K562 (cell line): ENCODE data around the gene SLC39A11. TPM values are rescaled to one million over a fixed set of nuclear protein-coding genes. Genes with fewer than 3 reads are reported as not detected.

Experiments
- ATAC-seq: fragments of 200-7000 bp; cut with Tn5 transposase; 3 replicates; pipeline ENCODE4 v1.9.1; 2020; ENCODE audit warnings: moderate library complexity
- BruUV-seq: library from RNA; stranded (reverse); fragments of 400-500 nt; replicated peaks from 2 replicates; lab custom pipeline; 2021; lab: Mats Ljungman, UMichigan
- CTCF ChIA-PET: fragments of 300-600 bp; formaldehyde crosslinking; extraction: SDS; loops from one replicate; lab custom pipeline; 2021; ENCODE audit warnings: low intra/inter-chr PET ratio; lab: Yijun Ruan, JAX
- POLR2A ChIA-PET: fragments of 300-600, 350-650 bp; sonication (Branson Sonifier 250); formaldehyde crosslinking; extraction: SDS; loops from one replicate; lab custom pipeline; 2021; ENCODE audit warnings: antibody characterized with exemption, inconsistent platforms; lab: Yijun Ruan, JAX
- DNase-seq, 4 experiments: peaks; one replicate each; pipeline versions ENCODE4 v3.0.0 to v3.0.0-alpha.2; 2011 to 2018; ENCODE audit warnings: low spot score in 3 of 4, mixed read lengths in 3 of 4; ENCODE audit errors: extremely low read depth in 1 of 4
- FAIRE-seq: peaks from 2 replicates; lab custom pipeline; 2011; peaks lifted over from hg19 to GRCh38; lab: Jason Lieb, UNC
- H2AFZ ChIP-seq: 2 replicates; pipeline ENCODE4 v1.6.0; 2011; ENCODE audit warnings: low read depth, low read length, control low read depth, inconsistent platforms
- H3K27ac ChIP-seq: fragments of 200-600 bp; 3 replicates; pipeline ENCODE4 v1.8.0; 2011; ENCODE audit warnings: low read depth, mild to moderate bottlenecking, control low read depth, inconsistent platforms, low read length, moderate library complexity, mixed read lengths; ENCODE audit errors: extremely low read depth
- H3K27me3 ChIP-seq, 2 experiments: fragments of 300-600 bp in 1 of 2; 2 replicates in 1 of 2; 3 replicates in 1 of 2; pipeline versions ENCODE4 v1.6.0 to v1.8.0; 2011; ENCODE audit warnings: inconsistent platforms in 2 of 2, low read length in 2 of 2, mild to moderate bottlenecking in 1 of 2, mixed read lengths in 1 of 2, moderate library complexity in 1 of 2; ENCODE audit not compliant: control insufficient read depth in 2 of 2, insufficient read depth in 2 of 2
- H3K36me3 ChIP-seq: fragments of 300-600 bp; 3 replicates; pipeline ENCODE4 v1.8.0; 2011; ENCODE audit warnings: mild to moderate bottlenecking, low read length, inconsistent platforms; ENCODE audit not compliant: control insufficient read depth, insufficient read depth
- H3K4me1 ChIP-seq, 2 experiments: fragments of 200-600 bp in 1 of 2; replicated peaks in 1 of 2; 2 replicates in 1 of 2; 3 replicates in 1 of 2; pipeline versions ENCODE4 v1.5.1 to v1.8.0; 2011; ENCODE audit warnings: inconsistent platforms in 2 of 2, low read length in 2 of 2, mild to moderate bottlenecking in 1 of 2, mixed read lengths in 1 of 2, moderate library complexity in 1 of 2; ENCODE audit not compliant: control insufficient read depth in 2 of 2, insufficient read depth in 2 of 2
- H3K4me2 ChIP-seq: 2 replicates; pipeline ENCODE4 v1.6.1; 2011; ENCODE audit warnings: low read length, control low read depth, inconsistent platforms, mixed read lengths; ENCODE audit not compliant: insufficient read depth
- H3K4me3 ChIP-seq: fragments of 200-600 bp; sonication (generic), shearing (Covaris generic); 2 replicates; pipeline ENCODE4 v1.5.1; 2016; ENCODE audit warnings: control low read depth, inconsistent platforms
- H3K79me2 ChIP-seq: fragments of 200-600 bp; 3 replicates; pipeline ENCODE4 v1.8.0; 2011; ENCODE audit warnings: low read length, inconsistent platforms; ENCODE audit not compliant: control insufficient read depth, insufficient read depth
- H3K9ac ChIP-seq, 2 experiments: 2 replicates each; pipeline versions ENCODE4 v1.6.0 to v1.6.1; 2011; ENCODE audit warnings: low read depth in 2 of 2, low read length in 2 of 2, control low read depth in 1 of 2, inconsistent platforms in 1 of 2, mild to moderate bottlenecking in 1 of 2, mixed read lengths in 1 of 2; ENCODE audit not compliant: insufficient read depth in 1 of 2
- H3K9me1 ChIP-seq: one replicate; pipeline ENCODE4 v1.6.0; 2011; ENCODE audit warnings: inconsistent platforms, mild to moderate bottlenecking, low read length, moderate library complexity; ENCODE audit not compliant: control insufficient read depth, insufficient read depth
- H3K9me3 ChIP-seq: replicated peaks from 2 replicates; pipeline ENCODE4 v1.5.1; 2011; ENCODE audit warnings: low read depth, low read length, inconsistent platforms; ENCODE audit not compliant: control insufficient read depth, insufficient read depth
- H4K20me1 ChIP-seq: replicated peaks from 2 replicates; pipeline ENCODE4 v1.6.1; 2011; ENCODE audit warnings: low read length, inconsistent platforms, mixed read lengths; ENCODE audit not compliant: control insufficient read depth, insufficient read depth
- CTCF ChIP-seq, 3 experiments: IDR thresholded peaks in 2 of 3; conservative IDR thresholded peaks in 1 of 3; 2 replicates each; pipeline ENCODE4 v1.5.1; 2011 to 2012; ENCODE audit warnings: low read length in 3 of 3, mild to moderate bottlenecking in 3 of 3, control low read depth in 2 of 3, improper control_type of control experiment in 1 of 3, inconsistent platforms in 1 of 3, low read depth in 1 of 3, mixed read lengths in 1 of 3, moderate library complexity in 1 of 3; ENCODE audit not compliant: insufficient read depth in 2 of 3
- HMBOX1 ChIP-seq: sonication (generic); IDR thresholded peaks from 2 replicates; pipeline ENCODE4 v1.6.1; 2016
- ILF3 ChIP-seq: fragments of 450-650 bp; IDR thresholded peaks from 2 replicates; pipeline ENCODE4 v1.6.1; 2018; ENCODE audit warnings: antibody characterized with exemption, mild to moderate bottlenecking, moderate library complexity, borderline replicate concordance
- MCM3 ChIP-seq: fragments of 450-650 bp; IDR thresholded peaks from 2 replicates; pipeline ENCODE4 v1.6.1; 2016
- PRMT5 ChIP-seq: sonication (generic); formaldehyde crosslinking; IDR thresholded peaks from 2 replicates; pipeline ENCODE4 v1.5.0; 2020; ENCODE audit warnings: missing genetic modification reagents
- SMARCB1 ChIP-seq: IDR thresholded peaks from 2 replicates; pipeline ENCODE4 v1.6.1; 2011; ENCODE audit warnings: improper control_type of control experiment, low read depth; ENCODE audit not compliant: insufficient read length
- TCF15 ChIP-seq: fragments of 250-450 bp; sonication (Bioruptor Pico); IDR thresholded peaks from 2 replicates; pipeline ENCODE4 v1.8.0; 2022; ENCODE audit warnings: moderate library complexity, mild to moderate bottlenecking, inconsistent platforms
- TEAD2 ChIP-seq: fragments of 450-650 bp; IDR thresholded peaks from 2 replicates; pipeline ENCODE4 v1.6.1; 2016; ENCODE audit warnings: missing genetic modification characterization, control low read depth, missing compliant biosample characterization
- TRIM25 ChIP-seq: fragments of 450-650 bp; IDR thresholded peaks from 2 replicates; pipeline ENCODE4 v1.7.0; 2016; ENCODE audit warnings: borderline replicate concordance
- TSC22D4 ChIP-seq: fragments of 450-650 bp; IDR thresholded peaks from 2 replicates; pipeline ENCODE4 v1.6.1; 2016; ENCODE audit warnings: missing genetic modification characterization, missing biosample characterization, control low read depth
- ZNF12 ChIP-seq: sonication (generic); formaldehyde crosslinking; IDR thresholded peaks from 2 replicates; pipeline ENCODE4 v1.4.0; 2020; ENCODE audit warnings: mild to moderate bottlenecking, missing genetic modification reagents
- ZNF143 ChIP-seq: sonication (generic); formaldehyde crosslinking; IDR thresholded peaks from 2 replicates; pipeline ENCODE4 v1.9.0; 2022; ENCODE audit warnings: mild to moderate bottlenecking, missing genetic modification reagents
- ZNF324 ChIP-seq: fragments of 250-450 bp; sonication (Bioruptor Pico); IDR thresholded peaks from 2 replicates; pipeline ENCODE4 v1.4.0; 2020; ENCODE audit warnings: mild to moderate bottlenecking
- ZNF644 ChIP-seq: fragments of 200-800 bp; sonication (Bioruptor generic); IDR thresholded peaks from 2 replicates; pipeline ENCODE4 v1.6.1; 2016; ENCODE audit warnings: low read depth, missing genetic modification characterization, missing compliant biosample characterization
- ZNF780A ChIP-seq: fragments of 250-450 bp; sonication (Bioruptor Pico); IDR thresholded peaks from 2 replicates; pipeline ENCODE4 v1.5.0; 2021; ENCODE audit warnings: mild to moderate bottlenecking
- WGBS: fragments of 100-300 bp; shearing (Covaris generic); methylation state at CpG from one replicate; pipeline ENCODE4 v1.1.6; 2016; ENCODE audit warnings: low coverage, mixed read lengths; ENCODE audit not compliant: insufficient coverage; ENCODE audit errors: missing lambda C conversion rate; 5-methylcytosine and 5-hydroxymethylcytosine counted together
- in situ Hi-C: fragments of 300-500 bp; cut with MboI; formaldehyde crosslinking; loops from 4 replicates; pipeline ENCODE4 v1.15.0; 2018; ENCODE audit warnings: inconsistent platforms, mixed read lengths
- intact Hi-C: fragments of 100-400 bp; cut with micrococcal nuclease; formaldehyde crosslinking; loops from 2 replicates; pipeline ENCODE4 v1.14.2; 2022
- polyA plus RNA-seq, 8 experiments: library from polyadenylated mRNA; depleted of rRNA in 4 of 8; stranded (reverse) in 5 of 8; unstranded in 3 of 8; fragments of >200 nt; fragmentation: Nextera tagmentation in 2 of 8; fragmentation: Illumina TruSeq in 1 of 8; extraction: Ambion mirVana in 2 of 8; extraction: Trizol in 1 of 8; gene quantifications; 2 replicates each; pipeline versions ENCODE4 v1.2.1 to v1.2.3, GENCODE V29; 2011 to 2014; ENCODE audit warnings: inconsistent platforms in 1 of 8, missing spikeins in 1 of 8
- total RNA-seq, 7 experiments: library from RNA; depleted of rRNA in 6 of 7; stranded (reverse); fragments of >200 nt in 6 of 7; fragmentation: Illumina TruSeq in 2 of 7; extraction: Trizol in 2 of 7; gene quantifications; 2 replicates each; pipeline versions ENCODE4 v1.2.1 to v1.2.3, GENCODE V29; 2011 to 2021; ENCODE audit warnings: low replicate concordance in 1 of 7

SLC39A11 gene
- total and polyA plus RNA-seq, 9 of the 15 experiments (the other 6 are each of a cell fraction or from before 2014, with no cell fraction given): 10.5 to 26.4 (median 13.4) TPM

- Histone ChIP-seq H3K9me1 (no peaks in the 10 kb centered on the region), H3K27ac (no peak overlapping the region), H3K4me3 (no peak overlapping the region), H4K20me1 (no peaks in the 10 kb centered on the region), H3K9ac (no peak overlapping the region), H3K4me1 (no peaks in the 10 kb centered on the region)
- no peak for DNase-seq
- CTCF ChIA-PET: no interaction called here
- POLR2A ChIA-PET: no interaction called here
- in situ Hi-C loops: no loop called here
- ATAC-seq: no peak
- TF ChIP-seq PRMT5 (CRISPR knock-in tag): no peak
- TF ChIP-seq TCF15 (CRISPR knock-in tag): no peak
- no peak for TF ChIP-seq TSC22D4
- no peak for TF ChIP-seq ZNF780A
- TF ChIP-seq CTCF (IDR thresholded peaks at IDR 0.05 in 2 of 3, conservative IDR thresholded peaks at IDR 0.05 in 1 of 3; ENCODE audit: insufficient read depth in 2 of 3, low read depth in 1 of 3, low read length in 3 of 3): no peak
- no peak for TF ChIP-seq ZNF12 (CRISPR knock-in tag)
- no peak for TF ChIP-seq ZNF143 (CRISPR knock-in tag)
- no peak for TF ChIP-seq ZNF324
- no peak for TF ChIP-seq HMBOX1
- TF ChIP-seq TEAD2: no peak
- TF ChIP-seq SMARCB1: no peak
- no peak for TF ChIP-seq TRIM25
- no peak for TF ChIP-seq MCM3
- TF ChIP-seq ZNF644 (tag): no peak
- no peak for TF ChIP-seq ILF3
- TF ChIP-seq, all 486 proteins: peak for 0
- H2AFZ ChIP-seq: no peak overlapping the region
- no peaks in the 10 kb centered on the region for H3K27me3 ChIP-seq
- 58% methylated on average over 8 of the region's 8 CpGs for WGBS
- intact Hi-C loops: no loop called here
- H3K9me3 ChIP-seq: no peaks in the 10 kb centered on the region
- BruUV-seq: no TSS peak
- no peaks in the 10 kb centered on the region for H3K36me3 ChIP-seq
- FAIRE-seq: no peak
- H3K4me2 ChIP-seq: no peak overlapping the region
- no peaks in the 10 kb centered on the region for H3K79me2 ChIP-seq
Observed at GRCh38 chr17:72865954-72866353, 226.5 kb downstream of the SLC39A11 start.
